Caco-2 (cell line): ENCODE results near the gene MICOS13. TPM values are rescaled to one million over a fixed set of nuclear protein-coding genes. Genes with fewer than 3 reads are reported as not detected.
"Not testable (repeated sequence)": the region's sequence is repeated elsewhere in the genome, so short reads cannot be mapped to it uniquely, and the experiment has no call there.

ENCODE experiments used
- BruUV-seq: library from RNA; stranded (reverse); fragments of 400-500 nt; replicated peaks from 2 replicates; lab custom pipeline; 2021; lab: Mats Ljungman, UMichigan
- CTCF ChIA-PET: fragments of 300-600 bp; sonication (Branson Sonifier 250); formaldehyde crosslinking; loops from one replicate; lab custom pipeline; 2022; ENCODE audit warnings: antibody characterized with exemption; lab: Charles Lee
- POLR2A ChIA-PET: fragments of 300-600 bp; sonication (Branson Sonifier 250); formaldehyde crosslinking; loops from one replicate; lab custom pipeline; 2022; ENCODE audit warnings: antibody characterized with exemption; lab: Charles Lee
- DNase-seq, 2 experiments: peaks; one replicate each; pipeline versions ENCODE4 v3.0.0 to v3.0.0-alpha.2; 2020 to 2022
- H3K27me3 ChIP-seq: replicated peaks from 2 replicates; pipeline ENCODE4 v1.6.0; 2011; ENCODE audit warnings: low read length; ENCODE audit not compliant: control insufficient read depth, insufficient read depth
- H3K36me3 ChIP-seq: 2 replicates; pipeline ENCODE4 v1.5.1; 2011; ENCODE audit warnings: low read length; ENCODE audit not compliant: control insufficient read depth, insufficient read depth
- H3K4me1 ChIP-seq: fragments of 250-450 bp; sonication (Bioruptor Pico); 2 replicates; pipeline ENCODE4 v1.5.1; 2020; ENCODE audit warnings: mild to moderate bottlenecking
- H3K4me3 ChIP-seq: 2 replicates; pipeline ENCODE4 v1.5.1; 2011; ENCODE audit warnings: low read depth, mild to moderate bottlenecking, control low read depth, low read length
- H3K9me3 ChIP-seq: fragments of 250-450 bp; sonication (Bioruptor Pico); 2 replicates; pipeline ENCODE4 v1.5.1; 2020; ENCODE audit warnings: mild to moderate bottlenecking, moderate library complexity
- H3K27ac Mint-ChIP-seq: one replicate; pipeline ENCODE4 v1.8.0; 2022; ENCODE audit warnings: mixed read lengths; ENCODE audit not compliant: unreplicated experiment
- H3K27me3 Mint-ChIP-seq: one replicate; pipeline ENCODE4 v1.8.0; 2022; ENCODE audit warnings: mixed read lengths; ENCODE audit not compliant: insufficient read depth, unreplicated experiment
- H3K36me3 Mint-ChIP-seq: one replicate; pipeline ENCODE4 v1.8.0; 2022; ENCODE audit warnings: mild to moderate bottlenecking, mixed read lengths; ENCODE audit not compliant: insufficient read depth, unreplicated experiment
- H3K4me1 Mint-ChIP-seq: one replicate; pipeline ENCODE4 v1.8.0; 2022; ENCODE audit warnings: low read depth, mixed read lengths; ENCODE audit not compliant: unreplicated experiment
- H3K4me3 Mint-ChIP-seq: one replicate; pipeline ENCODE4 v1.8.0; 2022; ENCODE audit warnings: mild to moderate bottlenecking, moderate library complexity, mixed read lengths; ENCODE audit not compliant: unreplicated experiment
- H3K9me3 Mint-ChIP-seq: one replicate; pipeline ENCODE4 v1.8.0; 2022; ENCODE audit warnings: mixed read lengths; ENCODE audit not compliant: unreplicated experiment
- intact Hi-C: fragments of 100-400 bp; cut with micrococcal nuclease; formaldehyde crosslinking; loops from one replicate; pipeline ENCODE4 v1.10.0; 2022; ENCODE audit not compliant: unreplicated experiment
- total RNA-seq: library from RNA; stranded (reverse); gene quantifications from 2 replicates; pipeline ENCODE4 v1.2.3, GENCODE V29; 2022
- TF ChIP-seq, protein P1 (sequence below), 2 experiments: fragments of 200-600 bp in 1 of 2; IDR thresholded peaks; 1 replicate in 1 of 2; 2 replicates in 1 of 2; pipeline versions ENCODE4 v1.5.1 to v1.8.0; 2011 to 2022; ENCODE audit warnings: antibody characterized with exemption in 1 of 2, control low read depth in 1 of 2, inconsistent platforms in 1 of 2, low read depth in 1 of 2, low read length in 1 of 2, mild to moderate bottlenecking in 1 of 2, moderate library complexity in 1 of 2; ENCODE audit not compliant: insufficient read depth in 1 of 2, severe bottlenecking in 1 of 2, unreplicated experiment in 1 of 2

Gene MICOS13
- total RNA-seq, 1 experiment from 2014 or later, result 43.1 TPM

DNA sequence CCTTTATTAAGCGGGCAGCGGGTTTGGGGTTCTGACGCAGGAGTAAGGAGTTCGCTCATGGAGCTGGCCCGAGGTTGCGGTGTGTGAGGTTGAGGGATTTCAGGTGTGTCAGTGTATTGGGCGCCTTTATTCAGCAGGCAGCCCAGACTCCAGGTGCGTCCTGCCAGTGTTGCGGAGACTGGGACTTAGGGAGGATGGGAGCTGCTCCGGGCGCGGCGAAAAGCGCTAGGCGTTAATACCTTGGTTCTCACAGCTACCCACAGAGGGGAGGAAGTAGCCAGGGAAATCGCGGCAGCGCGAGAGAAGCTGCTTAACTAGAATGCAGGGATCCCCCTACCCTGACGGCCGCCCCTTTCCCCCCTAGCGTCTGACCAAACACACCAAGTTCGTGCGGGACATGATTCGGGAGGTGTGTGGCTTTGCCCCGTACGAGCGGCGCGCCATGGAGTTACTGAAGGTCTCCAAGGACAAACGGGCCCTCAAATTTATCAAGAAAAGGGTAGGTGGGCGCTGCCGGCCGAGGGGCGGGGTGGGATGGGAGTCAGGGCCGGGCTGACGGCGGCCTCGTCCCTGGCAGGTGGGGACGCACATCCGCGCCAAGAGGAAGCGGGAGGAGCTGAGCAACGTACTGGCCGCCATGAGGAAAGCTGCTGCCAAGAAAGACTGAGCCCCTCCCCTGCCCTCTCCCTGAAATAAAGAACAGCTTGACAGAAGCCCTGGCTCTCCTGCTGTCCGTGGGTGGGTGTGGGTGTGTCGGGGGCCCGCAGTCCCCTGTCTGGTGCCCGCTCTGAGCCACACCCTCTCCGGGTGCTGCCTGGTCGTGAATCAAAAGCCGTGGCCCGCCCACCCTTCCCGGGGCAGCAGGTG is 10.9 kb upstream of the MICOS13 start:
- H3K27me3 ChIP-seq, result no peaks in the 10 kb centered on the region
- peaks cover 66% of the 10 kb centered on the region for H3K36me3 Mint-ChIP-seq
- H3K9me3 Mint-ChIP-seq, result no peaks in the 10 kb centered on the region
- H3K27me3 Mint-ChIP-seq, result no peaks in the 10 kb centered on the region
- peak overlapping the region; percentile 97 for H3K27ac Mint-ChIP-seq
- TF ChIP-seq, protein P1, sequence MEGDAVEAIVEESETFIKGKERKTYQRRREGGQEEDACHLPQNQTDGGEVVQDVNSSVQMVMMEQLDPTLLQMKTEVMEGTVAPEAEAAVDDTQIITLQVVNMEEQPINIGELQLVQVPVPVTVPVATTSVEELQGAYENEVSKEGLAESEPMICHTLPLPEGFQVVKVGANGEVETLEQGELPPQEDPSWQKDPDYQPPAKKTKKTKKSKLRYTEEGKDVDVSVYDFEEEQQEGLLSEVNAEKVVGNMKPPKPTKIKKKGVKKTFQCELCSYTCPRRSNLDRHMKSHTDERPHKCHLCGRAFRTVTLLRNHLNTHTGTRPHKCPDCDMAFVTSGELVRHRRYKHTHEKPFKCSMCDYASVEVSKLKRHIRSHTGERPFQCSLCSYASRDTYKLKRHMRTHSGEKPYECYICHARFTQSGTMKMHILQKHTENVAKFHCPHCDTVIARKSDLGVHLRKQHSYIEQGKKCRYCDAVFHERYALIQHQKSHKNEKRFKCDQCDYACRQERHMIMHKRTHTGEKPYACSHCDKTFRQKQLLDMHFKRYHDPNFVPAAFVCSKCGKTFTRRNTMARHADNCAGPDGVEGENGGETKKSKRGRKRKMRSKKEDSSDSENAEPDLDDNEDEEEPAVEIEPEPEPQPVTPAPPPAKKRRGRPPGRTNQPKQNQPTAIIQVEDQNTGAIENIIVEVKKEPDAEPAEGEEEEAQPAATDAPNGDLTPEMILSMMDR (IDR thresholded peaks at IDR 0.05; ENCODE audit: insufficient read depth in 1 of 2, low read depth in 1 of 2, low read length in 1 of 2, severe bottlenecking in 1 of 2, unreplicated experiment in 1 of 2), result no peak
- no peak for DNase-seq
- peaks cover 7% of the 10 kb centered on the region for H3K36me3 ChIP-seq
- no peaks in the 10 kb centered on the region for H3K9me3 ChIP-seq
- H3K4me1 Mint-ChIP-seq, result no peaks in the 10 kb centered on the region
- BruUV-seq, result TSS peak; percentile 86
- ChIA-PET CTCF (no interaction called here), POLR2A (interaction anchor here (0.6 to 1.4 kb wide), 4 partner anchors 8 to 221 kb away, joined by 3 to 5 read pairs (median 4); no protein-coding TSS in a partner anchor)
- intact Hi-C loops, result no loop called here
- peak overlapping the region; percentile 99 for H3K4me3 Mint-ChIP-seq
- H3K4me3 ChIP-seq, result peak overlapping the region; percentile 90
- H3K4me1 ChIP-seq, result no peaks in the 10 kb centered on the region

DNA sequence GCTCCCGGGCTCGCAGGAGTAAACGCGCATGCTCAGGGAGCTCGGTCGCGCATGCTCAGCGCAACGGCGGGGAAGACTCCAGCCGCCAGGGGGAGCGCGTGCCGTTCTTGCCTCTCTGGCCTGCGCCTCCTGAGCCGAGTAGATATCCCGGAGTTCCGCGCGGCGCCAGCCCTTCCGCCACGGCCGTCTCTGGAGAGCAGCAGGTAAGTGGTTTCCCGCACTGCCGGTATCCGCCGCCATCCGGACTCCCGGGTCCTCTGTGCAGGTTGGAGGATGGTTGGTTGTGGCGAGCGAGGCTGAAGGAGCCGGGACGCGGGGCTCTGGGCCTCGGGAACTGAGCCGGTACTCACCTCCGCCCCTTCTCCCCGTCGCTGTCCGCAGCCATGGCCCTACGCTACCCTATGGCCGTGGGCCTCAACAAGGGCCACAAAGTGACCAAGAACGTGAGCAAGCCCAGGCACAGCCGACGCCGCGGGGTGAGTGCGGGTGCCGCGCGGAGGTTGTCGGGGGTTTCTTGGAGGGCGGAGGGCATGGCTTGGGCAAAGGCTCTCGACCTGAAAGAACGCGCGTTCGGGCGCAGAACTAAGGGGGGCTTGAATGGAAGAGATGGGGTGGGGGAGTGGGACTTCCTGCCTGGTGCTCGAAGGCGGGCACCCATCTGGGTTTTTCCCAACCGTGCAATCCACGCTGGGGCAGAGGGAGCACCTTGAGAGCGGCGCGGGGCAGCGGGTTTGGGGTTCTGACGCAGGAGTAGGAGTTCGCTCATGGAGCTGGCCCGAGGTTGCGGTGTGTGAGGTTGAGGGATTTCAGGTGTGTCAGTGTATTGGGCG is 10.0 kb upstream of the MICOS13 start, which contains the start of gene RPL36:
RPL36 (plus strand) TSS at position 171 of the 830 bp plus-strand sequence; CDS start at position 384, 213 bp downstream.
- Mint-ChIP-seq H3K27me3 (no peaks in the 10 kb centered on the region), H3K4me1 (no peaks in the 10 kb centered on the region), H3K27ac (peak within 1 kb of the TSS; percentile 97), H3K36me3 (peaks cover 58% of the 10 kb centered on the region), H3K4me3 (peak within 1 kb of the TSS; percentile 99), H3K9me3 (no peaks in the 10 kb centered on the region)
- no TSS peak for BruUV-seq
- peak; percentile 96 to 98 for DNase-seq
- no peaks in the 10 kb centered on the region for H3K4me1 ChIP-seq
- H3K4me3 ChIP-seq, result peak within 1 kb of the TSS; percentile 90
- no peaks in the 10 kb centered on the region for H3K9me3 ChIP-seq
- POLR2A ChIA-PET, result interaction anchor here (0.5 to 2.0 kb wide), 11 partner anchors 15 to 1220 kb away, joined by 3 to 24 read pairs (median 5); partner anchors contain the start of genes CATSPERD, LONP1, SAFB and SAFB2
- intact Hi-C loops, result no loop called here
- TF ChIP-seq, protein P1 (IDR thresholded peaks at IDR 0.05; ENCODE audit: insufficient read depth in 1 of 2, low read depth in 1 of 2, low read length in 1 of 2, severe bottlenecking in 1 of 2, unreplicated experiment in 1 of 2), result peak; percentile 84 to 89
- no peaks in the 10 kb centered on the region for H3K27me3 ChIP-seq
- H3K36me3 ChIP-seq, result peaks cover 7% of the 10 kb centered on the region
- CTCF ChIA-PET, result interaction anchor here (0.7 to 1.5 kb wide), 7 partner anchors 18 to 114 kb away, joined by 3 to 9 read pairs (median 4); partner anchors contain the start of genes CATSPERD, SAFB and SAFB2

DNA sequence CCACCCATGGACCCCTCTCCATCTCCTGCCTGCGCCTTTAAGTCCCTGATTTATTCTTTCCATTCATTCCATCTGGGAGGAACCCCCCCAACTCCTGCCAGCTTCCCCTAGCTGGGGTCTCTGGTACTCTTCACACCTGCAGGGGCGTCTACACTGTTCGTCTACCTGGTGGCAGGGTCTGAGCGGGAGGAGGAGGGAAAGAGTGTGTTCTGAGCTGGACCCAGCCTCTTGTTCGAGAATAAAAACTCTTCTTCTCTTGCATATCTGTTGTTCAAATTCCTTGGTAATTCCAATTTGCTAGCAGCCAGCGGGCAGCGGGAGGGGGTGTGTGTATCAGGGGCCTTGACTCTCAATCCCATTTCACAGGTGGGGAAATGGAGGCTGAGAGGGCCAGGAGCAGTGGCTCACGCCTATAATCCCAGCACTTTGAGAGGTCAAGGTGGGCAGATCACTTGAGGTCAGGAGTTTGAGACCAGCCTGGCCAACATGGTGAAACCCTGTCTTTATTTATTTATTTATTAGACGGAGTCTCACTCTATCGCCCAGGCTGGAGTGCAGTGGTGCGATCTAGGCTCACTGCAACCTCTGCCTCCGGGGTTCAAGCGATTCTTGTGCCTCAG is 8.1 kb upstream of the MICOS13 start:
- peak overlapping the region; percentile 34 for H3K4me3 Mint-ChIP-seq
- ChIA-PET POLR2A (interaction anchor here (2.0 kb wide), 1 partner anchor 32 kb away, joined by 24 read pairs; the partner anchor contains the start of genes CATSPERD and LONP1), CTCF (interaction anchor here (0.6 kb wide), 1 partner anchor 10 kb away, joined by 3 read pairs; no protein-coding TSS in a partner anchor)
- DNase-seq, H3K4me1 ChIP-seq, H3K9me3 Mint-ChIP-seq, H3K27me3 ChIP-seq, H3K4me1 Mint-ChIP-seq, H3K9me3 ChIP-seq, H3K27me3 Mint-ChIP-seq, BruUV-seq, intact Hi-C loops, H3K36me3 ChIP-seq, H3K4me3 ChIP-seq: not testable (repeated sequence)
- H3K27ac Mint-ChIP-seq, result peak overlapping the region; percentile 43
- peaks cover 38% of the 10 kb centered on the region for H3K36me3 Mint-ChIP-seq
